SW 1271 (cell line): ENCODE data around the gene AMBRA1.

Source experiments
- DNase-seq, 2 experiments: peaks; one replicate each; lab custom pipeline; 2025; lab: John Stamatoyannopoulos, UW

Gene AMBRA1

DNA sequence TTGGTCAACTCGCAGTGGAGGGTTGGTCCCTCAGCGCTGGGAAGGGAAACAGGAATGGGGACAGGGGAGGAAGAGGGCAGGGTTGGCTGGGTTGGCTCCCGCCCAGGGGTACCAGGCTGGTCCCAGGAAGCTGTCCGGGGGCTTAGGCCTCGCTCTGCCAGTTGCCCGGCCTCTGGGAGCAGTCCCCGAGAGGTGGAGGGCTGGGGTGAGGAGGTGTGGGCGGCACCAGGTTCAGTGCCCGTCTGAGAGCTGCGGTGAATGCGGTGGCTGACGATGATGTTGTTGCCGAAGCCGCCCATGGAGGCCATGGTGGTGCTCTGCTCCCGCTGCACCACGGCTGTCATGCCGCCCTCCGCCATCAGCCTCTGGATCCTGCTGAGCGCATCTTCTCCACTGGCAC lies 196.3 kb downstream of the AMBRA1 start:
- no peak for DNase-seq

DNA sequence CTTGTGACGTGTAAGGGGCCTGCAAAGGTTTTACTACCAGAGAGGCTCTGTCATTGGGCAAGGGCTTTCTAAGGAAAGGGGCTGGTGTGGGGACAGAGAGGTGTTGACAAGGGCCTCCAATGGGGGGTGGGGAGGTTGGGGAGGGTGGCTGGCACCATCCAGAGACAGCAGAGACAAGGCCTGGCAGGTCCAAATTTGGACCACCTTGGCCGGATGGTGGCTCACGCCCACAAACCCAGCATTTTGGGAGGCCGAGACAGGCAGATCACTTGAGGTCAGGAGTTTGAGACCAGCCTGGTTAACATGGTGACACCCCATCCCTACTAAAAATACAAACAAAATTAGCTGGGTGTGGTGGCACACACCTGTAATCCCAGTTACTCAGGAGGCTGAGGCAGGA lies 200.1 kb downstream of the AMBRA1 start:
- no peak for DNase-seq

DNA sequence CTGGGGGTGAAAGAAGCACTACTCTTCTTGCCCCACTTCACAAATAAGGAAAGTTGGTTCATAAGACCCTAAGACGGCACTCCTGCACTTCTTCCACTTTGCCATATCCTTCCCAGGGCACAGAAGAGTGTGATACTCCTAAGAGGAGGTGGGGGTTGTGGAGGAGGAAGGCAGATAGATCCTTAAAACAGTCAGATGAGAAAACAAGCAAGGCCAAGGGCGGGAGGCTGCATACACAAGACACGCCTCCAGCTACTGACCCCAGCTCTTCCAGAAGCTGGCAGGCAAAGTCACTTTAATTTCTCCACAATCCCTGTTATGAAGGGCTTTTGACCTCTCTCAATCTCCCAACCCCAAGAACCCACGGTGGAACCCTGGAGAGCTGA lies 200.6 kb downstream of the AMBRA1 start:
- DNase-seq, result no peak

DNA sequence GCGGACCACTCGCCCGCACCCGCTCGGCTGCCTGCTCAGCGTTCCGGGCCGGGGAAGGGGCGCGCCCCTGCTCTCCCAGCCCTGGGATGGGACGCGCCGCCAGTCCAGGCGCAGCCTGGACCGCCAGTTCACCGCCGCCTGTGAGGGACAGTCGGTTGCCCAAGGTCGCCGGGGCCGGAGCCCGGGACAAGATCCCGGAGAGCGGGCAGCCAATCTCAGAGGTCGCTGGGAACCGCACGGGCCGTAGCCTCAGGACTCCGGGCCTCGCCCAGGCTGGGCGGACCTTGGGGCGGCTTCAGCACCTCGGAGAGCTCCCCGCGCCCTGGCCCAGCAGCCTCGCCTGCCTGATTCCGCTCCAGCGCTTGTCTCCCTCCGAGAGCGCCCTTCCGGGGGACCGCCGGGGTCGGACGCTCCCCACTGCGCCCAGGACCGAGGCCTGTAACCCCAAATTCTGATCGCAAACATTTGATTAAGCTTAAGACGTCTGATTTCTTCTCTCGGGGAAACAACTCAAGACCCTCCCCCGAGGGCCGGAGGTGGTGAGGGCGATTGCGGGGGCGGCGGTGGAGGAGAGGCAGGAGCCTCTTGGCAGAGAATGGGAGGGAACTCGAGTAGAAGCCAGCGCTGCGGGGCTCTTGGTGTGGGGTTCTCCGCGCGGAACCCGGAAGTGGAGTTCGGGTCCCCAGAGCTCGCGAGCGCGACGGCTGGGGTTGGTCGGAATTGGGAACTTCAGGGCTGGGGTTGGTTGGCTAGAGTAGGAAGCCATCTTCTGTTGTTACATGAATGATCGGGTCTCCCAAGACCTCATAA lies 201.2 kb downstream of the AMBRA1 start:
- peak in 1 of 2 experiments; percentile 36 for DNase-seq

DNA sequence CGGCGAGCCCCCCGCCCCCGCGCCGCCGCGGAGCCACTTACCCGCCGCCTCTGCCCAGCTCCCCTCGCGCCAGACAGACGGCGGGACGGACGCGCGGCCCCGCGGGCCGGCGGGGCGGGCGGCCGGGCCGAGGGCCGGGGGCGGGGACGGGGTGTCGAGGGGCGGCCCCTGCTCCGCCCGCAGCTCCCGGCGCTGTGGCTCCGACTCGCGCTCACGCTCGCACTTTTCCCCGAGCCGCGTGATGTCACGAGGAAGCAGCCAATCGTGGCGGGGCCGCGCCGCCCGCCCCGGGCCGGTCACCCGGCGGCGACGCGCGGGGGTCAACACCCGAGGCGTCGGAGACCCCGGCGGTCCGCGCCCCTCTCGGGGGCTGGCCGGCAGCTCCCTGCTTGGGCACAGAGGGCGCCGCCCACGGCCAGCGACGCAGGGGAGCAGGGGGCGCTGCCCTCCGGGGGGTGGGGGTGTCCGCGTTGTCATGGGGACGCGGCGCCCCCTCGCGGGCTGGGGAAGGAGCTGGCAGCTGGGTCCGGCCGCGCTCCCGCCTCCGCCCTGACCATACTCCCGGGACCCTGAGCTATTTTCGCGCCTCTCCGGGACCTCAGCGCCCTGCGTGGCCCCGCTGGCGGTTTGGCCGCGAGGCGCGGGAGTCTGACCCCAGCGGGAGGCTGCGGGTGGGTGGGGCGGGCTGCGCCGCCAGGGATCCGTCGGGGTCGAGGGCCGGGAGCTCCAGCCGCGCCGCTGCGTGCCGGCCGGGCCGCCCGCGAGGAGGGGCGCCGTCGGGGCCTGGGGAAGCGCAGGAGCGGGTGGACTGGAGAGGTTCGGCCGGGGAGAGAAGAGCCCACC lies 202.0 kb downstream of the AMBRA1 start, which contains the start of gene CHRM4:
Gene CHRM4, minus strand, starts transcription at position 199 of the 843 bp plus-strand sequence. CDS start 5,219 bp downstream, outside the sequence.
- peak in 1 of 2 experiments; percentile 70 for DNase-seq

DNA sequence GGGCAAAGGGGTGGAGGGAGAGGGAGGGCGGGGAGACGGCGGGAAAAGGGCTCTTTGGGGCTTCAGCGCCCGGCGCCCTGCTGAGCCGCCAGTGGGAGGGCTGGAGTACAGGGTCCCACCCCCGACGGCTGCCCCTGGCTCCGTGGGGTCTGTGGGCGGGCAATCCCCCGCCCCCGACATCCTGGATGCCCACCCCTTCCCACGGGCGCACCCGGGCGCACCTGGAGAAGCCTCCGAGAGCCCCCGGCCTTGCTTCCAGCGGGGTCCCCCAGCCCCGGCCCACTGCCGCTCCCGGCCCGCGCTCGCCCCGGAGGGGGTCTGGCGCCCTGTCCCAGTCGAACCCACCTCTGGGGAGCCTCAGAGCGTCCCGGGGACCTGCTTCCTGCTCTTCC lies 202.6 kb downstream of the AMBRA1 start:
- DNase-seq, result no peak

DNA sequence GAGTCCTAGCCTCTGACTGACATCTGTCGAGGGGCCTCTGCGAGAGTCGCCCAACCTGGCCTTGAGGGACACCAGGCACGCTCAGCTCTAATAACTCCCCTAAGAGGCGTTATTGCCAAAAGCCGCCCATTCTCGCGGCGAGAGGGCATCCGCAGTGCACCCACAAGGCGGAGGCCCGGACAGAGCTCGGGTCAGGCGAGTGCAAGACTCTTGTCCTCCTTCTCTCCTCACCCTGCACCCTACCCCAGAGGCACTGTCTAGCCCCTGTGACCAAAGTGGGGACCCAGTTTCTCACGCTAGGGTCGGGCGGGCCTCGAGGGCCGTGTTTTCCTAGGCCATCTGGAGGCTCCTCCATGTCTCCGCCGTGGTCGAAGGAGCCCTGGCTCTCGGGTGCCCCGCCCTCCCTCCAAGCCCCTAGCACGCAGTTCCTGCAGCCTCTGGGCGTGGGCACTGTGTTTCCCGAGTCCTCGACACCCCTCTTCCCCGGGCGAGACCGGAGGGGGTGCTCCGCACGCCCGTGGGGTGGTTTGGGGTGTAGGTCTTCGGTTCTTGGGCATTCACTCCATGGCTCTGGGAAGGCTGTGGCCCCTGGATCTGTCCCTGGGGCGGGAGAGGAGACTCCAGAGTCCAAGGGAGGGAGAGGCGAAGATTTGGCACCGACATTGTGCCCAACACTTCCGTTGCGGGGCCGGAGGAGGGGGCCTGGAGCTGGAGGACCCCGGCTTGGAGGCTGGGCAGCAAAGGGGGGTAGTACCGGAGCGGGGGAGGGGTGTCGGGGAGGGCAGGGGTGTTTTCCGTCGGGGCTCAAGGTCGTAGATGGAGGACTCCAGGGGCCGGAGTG lies 203.3 kb downstream of the AMBRA1 start:
- DNase-seq, result no peak

DNA sequence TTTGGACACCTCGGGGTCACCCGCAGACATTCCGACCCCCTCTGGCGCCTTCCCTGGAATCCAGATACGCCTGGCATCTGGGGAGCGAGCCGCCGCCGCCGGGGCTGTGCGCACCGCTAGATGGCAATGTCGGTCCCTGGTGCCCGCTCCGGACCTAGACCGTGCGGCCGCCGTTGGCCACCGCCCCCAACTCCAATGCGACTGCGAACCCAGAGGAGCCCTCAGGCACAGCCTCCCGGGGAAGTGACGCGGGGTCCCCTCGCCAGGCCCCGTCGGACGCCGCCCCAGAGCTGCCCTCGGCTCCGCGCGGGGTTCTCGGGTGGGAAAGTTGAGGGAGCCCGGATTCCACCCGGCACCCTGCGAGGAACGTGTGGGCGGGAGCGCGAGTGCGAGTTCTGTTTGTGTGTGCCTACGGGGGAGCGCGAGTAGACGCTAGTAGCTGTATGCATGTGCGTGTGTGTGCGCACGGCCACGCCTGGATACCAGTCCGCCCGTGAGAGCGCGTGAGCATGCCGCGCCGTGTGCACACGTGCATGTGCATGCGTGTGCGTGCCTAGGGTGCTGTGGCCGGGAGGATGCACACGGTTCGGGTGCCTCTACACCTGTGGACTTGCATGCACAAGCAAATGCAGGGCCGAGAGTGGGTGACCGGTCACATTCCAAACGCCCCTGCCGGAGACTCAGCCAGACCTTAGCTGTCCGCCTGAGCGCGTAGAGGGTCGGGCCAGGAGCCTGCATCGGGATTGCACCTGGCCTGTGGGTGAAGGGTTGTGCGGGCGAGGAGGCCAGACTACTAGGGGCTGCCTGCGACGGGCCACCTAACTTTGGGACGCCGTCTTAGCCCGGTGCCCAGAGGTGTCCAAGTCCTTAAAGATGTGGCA lies 204.1 kb downstream of the AMBRA1 start:
- DNase-seq, result peak in 1 of 2 experiments; percentile 59

DNA sequence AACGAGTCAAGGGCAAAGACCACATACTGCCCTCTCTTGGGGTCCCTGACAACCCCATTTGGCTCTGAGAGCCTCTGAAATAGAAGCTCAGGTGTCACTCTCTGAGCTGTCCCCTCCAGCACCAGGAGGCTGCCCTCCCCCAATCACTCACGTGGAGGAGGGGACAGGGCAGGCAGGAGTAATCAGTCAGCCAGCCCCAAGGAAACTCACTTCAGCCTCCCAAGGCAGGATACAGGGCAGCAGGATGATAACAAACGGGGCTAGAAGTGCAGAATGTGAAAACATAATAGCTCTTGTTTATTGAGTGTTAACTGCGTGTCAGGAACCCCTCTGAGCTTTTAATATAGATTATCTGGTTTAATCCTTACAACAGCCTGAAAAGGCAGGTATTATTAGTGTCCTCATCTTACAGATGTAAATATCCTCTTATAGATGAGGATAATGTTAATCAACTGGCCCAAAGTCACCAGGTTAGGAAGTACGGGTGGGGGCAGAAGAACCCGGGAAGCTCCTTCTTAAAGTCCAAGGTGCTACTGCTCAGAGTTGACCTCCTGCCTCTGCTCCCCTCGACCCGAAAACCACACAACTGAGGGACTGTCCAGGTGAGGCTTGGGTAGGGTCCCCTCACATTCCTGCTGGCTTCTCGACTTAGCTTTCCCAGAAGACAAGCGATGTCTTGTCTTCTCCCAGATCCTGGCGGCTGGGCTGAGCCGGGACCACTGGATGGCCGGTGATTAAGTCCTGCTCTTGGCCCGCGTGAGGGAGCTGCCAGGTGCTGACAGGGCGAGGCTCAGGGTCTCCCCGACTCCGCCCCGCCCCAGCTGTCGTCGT lies 205.0 kb downstream of the AMBRA1 start:
- no peak for DNase-seq

DNA sequence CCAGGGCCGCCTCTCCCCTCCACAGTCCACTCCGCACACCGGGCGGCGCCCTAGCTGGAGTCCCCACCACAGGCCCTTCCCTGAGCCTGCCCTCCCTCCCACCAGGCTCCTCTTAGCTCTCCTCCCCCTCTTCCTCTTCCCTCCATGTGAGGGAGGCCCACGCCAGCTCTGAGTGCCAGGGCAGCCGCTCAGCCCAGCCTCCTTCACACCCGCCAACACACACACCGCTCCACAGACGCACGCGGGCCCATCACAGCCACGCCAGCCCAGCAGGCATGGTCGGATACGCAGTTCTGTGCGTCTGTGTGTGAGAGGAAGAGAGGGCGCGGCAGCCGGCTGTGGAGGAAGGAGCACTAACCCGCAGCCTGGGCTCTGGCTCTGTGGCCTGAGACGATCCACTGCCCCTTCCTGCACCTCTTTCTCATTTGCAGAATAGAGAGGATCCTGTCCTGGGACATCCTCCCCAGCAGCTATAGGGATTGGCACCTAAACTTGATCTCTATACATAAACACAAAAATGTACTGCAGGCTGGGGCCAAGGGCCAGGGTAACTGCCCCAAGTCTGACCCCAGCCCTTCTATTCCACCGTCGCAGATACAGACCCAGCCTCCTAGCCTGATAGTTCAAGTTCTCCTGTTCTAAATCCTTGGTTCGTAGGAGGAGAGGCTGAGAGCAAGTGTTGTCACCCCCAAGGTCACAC lies 205.8 kb downstream of the AMBRA1 start:
- DNase-seq, result no peak

DNA sequence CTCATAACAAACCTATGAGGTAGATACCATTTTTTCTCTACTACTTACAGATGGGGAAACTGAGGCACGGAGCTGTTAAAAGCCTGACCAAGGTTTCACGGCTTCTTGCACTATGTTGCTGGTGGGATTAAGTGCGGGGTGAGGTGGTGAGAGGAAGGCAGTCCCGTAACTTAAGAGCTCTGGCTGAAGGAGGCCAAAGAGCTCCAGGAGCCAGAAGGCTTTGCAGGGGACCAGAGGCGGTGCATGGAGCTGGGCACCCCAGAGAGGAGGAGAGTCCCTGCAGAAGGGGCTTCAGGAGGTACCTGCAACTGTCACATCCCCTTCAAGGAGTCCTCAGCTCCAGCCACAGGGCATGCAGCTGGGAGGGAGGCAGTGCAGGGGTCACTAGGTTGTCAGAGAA lies 206.4 kb downstream of the AMBRA1 start:
- DNase-seq, result no peak

DNA sequence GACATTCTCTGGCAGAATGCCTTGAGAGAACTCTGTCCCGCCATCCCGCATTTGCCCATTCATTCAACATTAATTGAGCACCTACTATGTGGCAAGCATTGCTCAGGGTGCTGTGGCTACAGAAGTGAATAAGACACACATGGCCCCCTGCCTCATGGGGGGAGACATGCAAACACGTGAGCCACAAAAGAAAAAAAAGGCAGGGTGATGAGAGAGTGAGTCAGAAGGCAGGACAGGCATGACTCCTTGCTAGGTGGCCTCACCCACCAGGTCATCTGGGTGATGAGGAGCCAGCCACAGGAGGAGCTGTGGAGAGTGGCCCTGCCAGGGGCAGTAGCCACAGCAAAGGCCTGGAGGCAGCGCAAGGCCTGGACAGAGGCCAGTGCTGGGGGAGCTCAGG lies 207.1 kb downstream of the AMBRA1 start:
- DNase-seq, result peak in 1 of 2 experiments; percentile 15

DNA sequence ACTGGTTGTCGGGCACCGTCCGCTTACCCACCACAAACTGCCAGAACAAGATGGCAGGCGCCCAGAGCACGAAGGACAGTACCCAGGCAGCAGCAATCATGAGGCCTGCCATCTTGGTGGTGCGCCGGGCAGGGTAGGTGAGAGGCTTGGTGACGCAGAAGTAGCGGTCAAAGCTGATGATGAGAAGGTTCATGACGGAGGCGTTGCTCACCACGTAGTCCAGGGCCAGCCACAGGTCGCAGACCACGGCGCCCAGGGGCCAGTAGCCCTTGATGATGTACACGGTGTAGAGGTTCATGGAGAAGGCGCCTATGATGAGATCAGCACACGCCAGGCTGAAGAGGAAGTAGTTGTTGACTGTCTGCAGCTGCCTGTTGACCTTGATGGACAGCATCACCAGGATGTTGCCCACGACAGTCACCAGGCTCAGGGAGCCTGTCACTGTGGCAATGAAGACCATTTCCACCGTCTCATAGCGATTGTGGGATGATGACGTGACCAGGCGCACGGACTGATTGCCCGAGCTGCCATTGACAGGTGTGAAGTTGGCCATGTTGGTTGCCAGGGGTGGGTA lies 207.7 kb downstream of the AMBRA1 start:
- no peak for DNase-seq

DNA sequence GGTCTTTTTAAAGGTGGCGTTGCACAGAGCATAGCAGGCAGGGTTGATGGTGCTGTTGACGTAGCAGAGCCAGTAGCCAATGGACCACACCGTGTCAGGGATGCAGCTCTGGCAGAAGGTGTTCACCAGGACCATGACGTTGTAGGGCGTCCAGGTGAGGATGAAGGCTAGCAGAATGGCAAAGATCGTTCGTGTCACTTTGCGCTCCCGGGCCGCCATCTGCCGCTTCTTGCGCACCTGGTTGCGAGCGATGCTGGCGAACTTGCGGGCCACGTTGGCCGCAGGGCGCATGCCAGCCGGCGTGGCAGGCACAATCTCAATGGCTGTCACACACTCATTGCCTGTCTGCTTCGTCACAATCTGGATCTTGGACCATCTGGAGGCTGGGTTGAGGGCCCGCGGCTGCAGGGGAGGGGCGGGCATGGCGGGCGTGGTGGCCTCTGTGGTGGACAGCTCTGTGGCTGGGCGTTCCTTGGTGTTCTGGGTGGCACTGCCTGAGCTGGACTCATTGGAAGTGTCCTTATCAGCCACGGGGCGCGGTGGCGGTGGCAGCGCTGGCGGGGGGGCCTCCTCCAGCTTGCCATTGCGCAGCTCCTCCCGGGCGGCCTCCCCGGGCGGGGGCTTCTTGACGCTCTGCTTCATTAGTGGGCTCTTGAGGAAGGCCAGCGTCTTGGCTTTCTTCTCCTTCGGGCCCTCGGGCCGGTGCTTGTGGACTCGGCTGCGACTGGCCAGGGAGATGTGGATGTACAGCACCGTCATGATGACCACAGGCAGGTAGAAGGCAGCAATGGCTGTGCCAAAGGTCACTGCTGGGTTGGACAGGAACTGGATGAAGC lies 208.4 kb downstream of the AMBRA1 start:
- DNase-seq, result no peak

DNA sequence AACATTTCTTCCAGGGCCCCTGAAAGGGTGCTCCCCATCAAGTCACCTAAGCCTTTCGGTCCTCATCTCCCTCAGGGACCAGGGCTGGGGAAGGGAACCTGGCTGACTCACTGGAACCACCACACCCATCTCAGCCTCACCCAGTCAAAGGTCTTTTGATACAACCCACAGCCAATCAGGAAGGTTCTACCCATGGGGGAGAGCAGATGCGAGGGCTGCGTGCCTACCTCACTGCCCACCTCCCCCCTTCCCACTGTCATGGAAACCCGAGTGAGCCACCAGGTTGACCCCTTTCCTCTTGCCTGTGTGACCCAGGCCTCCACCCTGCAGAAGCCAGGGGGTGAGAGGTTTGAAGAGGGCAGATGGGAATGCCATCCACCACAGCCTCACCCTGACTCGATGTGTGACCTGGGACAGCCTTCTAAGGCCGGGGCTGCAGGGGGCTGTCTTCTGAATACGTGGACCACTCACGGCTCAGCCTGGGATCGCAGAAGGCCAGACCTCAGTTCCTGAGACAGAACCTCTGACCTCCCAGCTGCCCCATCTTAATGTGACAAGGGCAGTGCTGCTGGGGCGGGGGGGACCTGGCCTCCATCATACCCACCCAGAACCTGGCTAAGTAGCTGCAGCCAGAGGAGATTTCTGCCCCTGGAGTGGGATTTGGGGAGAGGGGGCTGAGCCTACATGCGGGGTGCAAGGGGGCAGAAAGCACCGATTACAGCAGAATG lies 209.7 kb downstream of the AMBRA1 start:
- DNase-seq, result no peak

DNA sequence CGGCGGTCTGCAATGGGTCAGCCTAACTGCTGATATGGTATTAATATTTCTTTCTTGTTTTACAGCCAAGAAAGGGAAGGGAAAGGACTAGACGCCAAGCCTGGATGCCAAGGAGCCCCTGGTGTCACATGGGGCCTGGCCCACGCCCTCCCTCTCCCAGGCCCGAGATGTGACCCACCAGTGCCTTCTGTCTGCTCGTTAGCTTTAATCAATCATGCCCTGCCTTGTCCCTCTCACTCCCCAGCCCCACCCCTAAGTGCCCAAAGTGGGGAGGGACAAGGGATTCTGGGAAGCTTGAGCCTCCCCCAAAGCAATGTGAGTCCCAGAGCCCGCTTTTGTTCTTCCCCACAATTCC lies 210.4 kb downstream of the AMBRA1 start:
- DNase-seq, result no peak

DNA sequence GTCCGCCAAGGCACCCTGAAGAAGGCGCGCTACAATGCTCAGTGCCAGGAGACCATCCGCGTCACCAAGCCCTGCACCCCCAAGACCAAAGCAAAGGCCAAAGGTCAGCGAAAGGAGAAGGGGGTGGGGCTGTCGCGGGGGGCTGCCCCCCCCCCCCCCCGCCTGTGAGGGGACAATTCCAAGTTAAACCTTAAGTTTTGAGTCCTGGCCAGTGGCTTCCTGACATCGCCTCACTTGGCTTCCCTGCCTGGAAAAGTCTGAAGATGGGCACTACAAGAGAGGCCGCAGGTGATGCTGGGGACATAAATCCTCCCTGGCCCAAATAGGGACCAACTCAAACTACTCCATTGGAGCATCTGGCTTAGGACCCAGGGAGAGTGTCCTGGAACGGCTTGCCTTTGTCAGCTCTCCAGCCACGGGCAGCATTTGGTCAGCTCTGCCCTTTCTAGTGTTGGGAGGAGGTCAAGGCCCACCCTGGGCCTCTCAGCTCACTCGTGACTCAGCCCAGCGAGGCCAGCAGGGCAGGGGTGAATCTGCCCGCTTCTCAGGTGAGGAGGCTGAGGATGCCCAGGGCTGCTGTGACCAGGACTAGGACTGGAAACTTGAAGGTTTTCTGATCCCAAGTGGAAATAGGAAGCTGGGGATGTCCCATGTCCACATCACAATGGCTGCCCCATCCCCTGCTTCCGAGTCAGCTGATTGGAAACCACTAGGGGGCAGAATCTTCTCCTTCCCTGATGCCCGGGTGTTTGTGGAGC lies 211.0 kb downstream of the AMBRA1 start:
- DNase-seq, result peak in 1 of 2 experiments; percentile 69
